GM20000 (cell line): ENCODE data around the gene ALDH9A1.
"Not testable (repeated sequence)": the region's sequence is repeated elsewhere in the genome, so short reads cannot be mapped to it uniquely, and the experiment has no call there.

Experiments
- DNase-seq: peaks from one replicate; pipeline ENCODE4 v3.0.0; 2012; ENCODE audit warnings: low spot score
- CTCF ChIP-seq: IDR thresholded peaks from 2 replicates; pipeline ENCODE4 v1.5.1; 2012; ENCODE audit warnings: mild to moderate bottlenecking, control low read depth; ENCODE audit errors: extremely low read depth, missing control alignments

Gene ALDH9A1

DNA sequence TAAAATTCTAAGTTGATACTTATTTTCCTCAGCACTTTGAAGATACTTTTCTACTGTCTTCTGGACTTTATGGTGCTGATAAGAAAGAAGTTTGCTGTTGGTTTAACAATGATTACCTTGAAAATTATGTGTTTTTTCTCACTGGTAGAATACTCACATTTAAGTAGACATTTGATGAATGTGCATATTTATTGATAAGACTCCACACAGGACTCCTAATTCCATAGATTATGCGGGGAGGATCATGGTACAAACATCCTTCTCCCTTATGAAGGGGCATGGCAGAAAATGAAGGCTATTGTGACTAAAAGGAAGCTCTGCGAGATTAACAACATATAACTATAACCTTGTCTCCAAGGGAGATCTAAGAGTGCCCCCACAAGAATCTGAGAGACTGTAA, 28.5 kb upstream of the ALDH9A1 start:
- DNase-seq, result no peak
- no peak for TF ChIP-seq CTCF

GRCh38 chr1:165726169-165726568, 27.8 kb upstream of the ALDH9A1 start:
- no peak for TF ChIP-seq CTCF
- no peak for DNase-seq

GRCh38 chr1:165717918-165718515, 19.7 kb upstream of the ALDH9A1 start:
- peak; percentile 59 for TF ChIP-seq CTCF
- DNase-seq, result peak; percentile 66

DNA sequence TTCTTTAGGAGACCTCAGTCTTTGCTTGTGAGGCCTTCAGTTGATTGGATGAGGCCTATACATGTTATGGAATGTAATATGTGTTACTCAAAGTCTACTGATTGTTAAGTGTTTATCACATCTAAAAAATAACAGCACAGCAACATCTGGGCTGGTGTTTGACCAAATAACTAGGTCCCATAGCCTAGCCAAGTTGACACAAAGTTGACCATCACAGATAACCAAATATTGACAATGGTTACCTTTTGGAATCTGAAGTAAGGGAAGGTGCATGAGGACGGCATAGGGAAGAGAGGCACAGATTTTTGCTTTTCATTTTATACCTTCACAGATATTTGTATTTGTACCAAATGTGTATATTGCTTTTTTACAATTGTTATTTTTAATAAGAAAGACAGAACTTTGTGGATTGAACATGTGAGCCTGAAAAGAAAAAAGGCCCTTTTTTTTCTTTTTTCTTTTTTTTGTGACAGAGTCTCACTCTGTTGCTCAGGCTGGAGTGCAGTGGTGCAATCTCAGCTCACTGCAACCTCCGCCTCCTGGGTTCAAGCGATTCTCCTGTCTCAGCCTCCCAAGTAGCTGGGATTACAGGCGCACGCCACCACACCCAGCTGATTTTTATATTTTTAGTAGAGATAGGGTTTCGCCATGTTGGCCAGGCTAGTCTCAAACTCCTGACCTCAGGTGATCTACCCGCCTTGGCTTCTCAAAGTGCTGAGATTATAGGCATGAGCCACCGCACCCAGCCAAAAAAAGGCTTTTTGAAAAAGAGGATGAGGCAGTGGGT, 18.1 kb upstream of the ALDH9A1 start:
- DNase-seq, result not testable (repeated sequence)

- no peak for TF ChIP-seq CTCF
- no peak for DNase-seq
Observed at GRCh38 chr1:165712764-165713163, 14.4 kb upstream of the ALDH9A1 start.

GRCh38 chr1:165707984-165708706, 9.8 kb upstream of the ALDH9A1 start:
- no peak for DNase-seq

DNA sequence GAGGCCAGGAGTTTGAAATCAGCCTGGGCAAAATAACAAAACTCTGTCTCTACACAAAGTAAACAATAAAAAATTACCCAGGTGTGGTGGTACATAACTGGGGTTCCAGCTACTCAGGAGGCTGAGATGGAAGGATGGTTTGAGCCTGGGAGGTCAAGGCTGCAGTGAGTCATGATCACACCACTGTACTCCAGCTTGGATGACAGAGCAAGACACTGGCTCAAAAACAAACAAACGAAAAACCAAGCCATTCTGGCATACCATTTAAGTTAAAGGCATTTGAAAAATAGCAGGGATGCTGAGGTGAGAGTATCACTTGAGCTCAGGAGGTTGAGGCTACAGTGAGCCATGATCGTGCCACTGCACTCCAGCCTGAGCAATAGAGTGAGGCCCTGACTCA, 5.3 kb upstream of the ALDH9A1 start:
- TF ChIP-seq CTCF, result no peak
- DNase-seq, result no peak

More at GRCh38 chr1:165707984-165708706, 9.8 kb upstream of the ALDH9A1 start:
- TF ChIP-seq CTCF, result no peak

DNA sequence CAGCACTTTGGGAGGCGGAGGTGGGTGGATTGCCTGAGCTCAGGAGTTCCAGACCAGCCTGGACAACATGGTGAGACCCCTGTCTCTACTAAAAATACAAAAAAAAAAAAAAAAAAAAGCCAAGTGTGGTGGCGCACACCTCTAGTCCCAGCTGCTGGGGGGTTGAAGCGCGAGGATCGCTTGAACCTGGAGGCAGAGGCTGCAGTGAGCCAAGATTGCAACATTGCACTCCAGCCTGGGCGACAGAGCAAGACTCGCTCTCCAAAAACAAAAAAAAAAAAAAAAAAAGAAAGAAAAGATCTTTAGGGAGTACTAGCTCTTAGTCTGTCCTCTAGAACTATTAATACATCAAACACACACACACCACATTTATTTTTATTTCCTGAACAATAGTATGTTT, 3.6 kb upstream of the ALDH9A1 start:
- DNase-seq, result not testable (repeated sequence)
